Measurements from ENCODE around the gene CASK. TPM values are rescaled to one million over a fixed set of nuclear protein-coding genes. Genes with fewer than 3 reads are reported as not detected.
A peak's percentile ranks its signal among the peaks of the same experiment; 100 is the strongest.

Gene CASK
- total RNA-seq, result 10 to 100 TPM; 44.3 to 46.1 TPM

GRCh38 chrX:41923211-41923977, at the start of gene CASK:
Gene CASK, minus strand, starts transcription at chrX:41923554. Its CDS starts 566 bp downstream, at chrX:41922988.
- no peaks in the 10 kb centered on the region for H3K36me3 ChIP-seq
- peak within 1 kb of the TSS; percentile 66 to 82 for H3K27ac ChIP-seq
- ATAC-seq (ENCODE audit: insufficient number of reproducible peaks, low FRiP score, low read depth) (peak; percentile 91), DNase-seq (ENCODE audit: low spot score) (peak; percentile 56)
- no peaks in the 10 kb centered on the region for H3K4me1 ChIP-seq (ENCODE audit: control insufficient read depth in 1 of 2, low read depth in 2 of 2)
- no peak for TF ChIP-seq CTCF (IDR thresholded peaks at IDR 0.05)
- H3K9me3 ChIP-seq, result no peaks in the 10 kb centered on the region
- H3K27me3 ChIP-seq (replicated peaks; ENCODE audit: insufficient read depth), result no peaks in the 10 kb centered on the region
- H3K4me3 ChIP-seq, result peak within 1 kb of the TSS; percentile 83

- DNase-seq (ENCODE audit: low spot score) (no peak), ATAC-seq (ENCODE audit: insufficient number of reproducible peaks, low FRiP score, low read depth) (no peak)
- no peaks in the 10 kb centered on the region for H3K36me3 ChIP-seq
- no peak overlapping the region for H3K27ac ChIP-seq
- no peaks in the 10 kb centered on the region for H3K4me1 ChIP-seq (ENCODE audit: control insufficient read depth in 1 of 2, low read depth in 2 of 2)
- H3K27me3 ChIP-seq (replicated peaks; ENCODE audit: insufficient read depth), result no peaks in the 10 kb centered on the region
- H3K4me3 ChIP-seq, result no peak overlapping the region
- no peak for TF ChIP-seq CTCF (IDR thresholded peaks at IDR 0.05)
- no peaks in the 10 kb centered on the region for H3K9me3 ChIP-seq
Measured at GRCh38 chrX:41971346-41971745, 48.0 kb upstream of the CASK start.

GRCh38 chrX:41970419-41970818, 47.1 kb upstream of the CASK start:
- Histone ChIP-seq H3K27ac (no peak overlapping the region), H3K4me3 (no peak overlapping the region), H3K36me3 (no peaks in the 10 kb centered on the region), H3K4me1 (ENCODE audit: control insufficient read depth in 1 of 2, low read depth in 2 of 2) (no peaks in the 10 kb centered on the region), H3K27me3 (replicated peaks; ENCODE audit: insufficient read depth) (no peaks in the 10 kb centered on the region), H3K9me3 (no peaks in the 10 kb centered on the region)
- ATAC-seq (ENCODE audit: insufficient number of reproducible peaks, low FRiP score, low read depth), result no peak
- no peak for TF ChIP-seq CTCF (IDR thresholded peaks at IDR 0.05)
- no peak for DNase-seq (ENCODE audit: low spot score)

- ATAC-seq (ENCODE audit: insufficient number of reproducible peaks, low FRiP score, low read depth) (no peak), DNase-seq (ENCODE audit: low spot score) (no peak)
- Histone ChIP-seq H3K27me3 (replicated peaks; ENCODE audit: insufficient read depth) (no peaks in the 10 kb centered on the region), H3K36me3 (no peaks in the 10 kb centered on the region), H3K9me3 (no peaks in the 10 kb centered on the region), H3K4me1 (ENCODE audit: control insufficient read depth in 1 of 2, low read depth in 2 of 2) (no peaks in the 10 kb centered on the region), H3K4me3 (no peak overlapping the region), H3K27ac (no peak overlapping the region)
- TF ChIP-seq CTCF (IDR thresholded peaks at IDR 0.05), result no peak
Measured at GRCh38 chrX:41963348-41963747, 40.0 kb upstream of the CASK start.

GRCh38 chrX:41960142-41960541, 36.8 kb upstream of the CASK start:
- DNase-seq (ENCODE audit: low spot score) (no peak), ATAC-seq (ENCODE audit: insufficient number of reproducible peaks, low FRiP score, low read depth) (no peak)
- Histone ChIP-seq H3K27ac (no peak overlapping the region), H3K27me3 (replicated peaks; ENCODE audit: insufficient read depth) (no peaks in the 10 kb centered on the region), H3K4me1 (ENCODE audit: control insufficient read depth in 1 of 2, low read depth in 2 of 2) (no peaks in the 10 kb centered on the region), H3K9me3 (no peaks in the 10 kb centered on the region), H3K36me3 (no peaks in the 10 kb centered on the region), H3K4me3 (no peak overlapping the region)
- TF ChIP-seq CTCF (IDR thresholded peaks at IDR 0.05), result no peak

Measured in thoracic aorta (tissue), 2 donors.